CD4-positive, alpha-beta T cell (primary cell): ENCODE data around the gene BRD1. TPM values are rescaled to one million over a fixed set of nuclear protein-coding genes. Genes with fewer than 3 reads are reported as not detected.

ENCODE experiments used
- ATAC-seq: fragments of 200-7000 bp; cut with Tn5 transposase; one replicate; pipeline ENCODE4 v1.10.0; 2022; ENCODE audit warnings: mild to moderate bottlenecking; ENCODE audit not compliant: poor library complexity
- CTCF ChIA-PET: fragments of 350-600 bp; sonication (Branson Sonifier 250); formaldehyde crosslinking; loops from one replicate; lab custom pipeline; 2021; ENCODE audit warnings: antibody characterized with exemption, inconsistent platforms; lab: Charles Lee
- POLR2A ChIA-PET: fragments of 350-600 bp; sonication (Branson Sonifier 250); formaldehyde crosslinking; loops from one replicate; lab custom pipeline; 2021; ENCODE audit warnings: antibody characterized with exemption, inconsistent platforms; lab: Charles Lee
- DNase-seq, 14 experiments: peaks; one replicate each; pipeline ENCODE4 v3.0.0-alpha.2; 2013 to 2020; ENCODE audit warnings: mixed read lengths in 2 of 14
- H3K27ac ChIP-seq, 2 donors: one replicate each; pipeline versions ENCODE4 v1.5.1 to v1.7.0; 2013; ENCODE audit warnings: low read length in 2 of 2, low read depth in 1 of 2, mild to moderate bottlenecking in 1 of 2
- H3K27me3 ChIP-seq, 2 experiments: 1 replicate in 1 of 2; 2 replicates in 1 of 2; pipeline versions ENCODE4 v1.6.1 to v1.7.0; 2013; ENCODE audit warnings: low read length in 2 of 2, control low read depth in 1 of 2, mild to moderate bottlenecking in 1 of 2, moderate library complexity in 1 of 2; ENCODE audit not compliant: insufficient read depth in 2 of 2, control insufficient read depth in 1 of 2
- H3K36me3 ChIP-seq: one replicate; pipeline ENCODE4 v1.6.1; 2013; ENCODE audit warnings: low read length, control low read depth; ENCODE audit not compliant: insufficient read depth
- H3K4me1 ChIP-seq: one replicate; pipeline ENCODE4 v1.6.1; 2013; ENCODE audit warnings: low read length, control low read depth; ENCODE audit not compliant: insufficient read depth
- H3K4me3 ChIP-seq: one replicate; pipeline ENCODE4 v1.5.1; 2013; ENCODE audit warnings: mild to moderate bottlenecking, low read length, moderate library complexity
- H3K9me3 ChIP-seq, 2 experiments: 1 replicate in 1 of 2; 2 replicates in 1 of 2; pipeline versions ENCODE4 v1.6.1 to v1.7.0; 2013; ENCODE audit warnings: low read length in 2 of 2, mild to moderate bottlenecking in 2 of 2, control low read depth in 1 of 2, moderate library complexity in 1 of 2; ENCODE audit not compliant: control insufficient read depth in 1 of 2, insufficient read depth in 1 of 2
- H3K27ac Mint-ChIP-seq: one replicate; pipeline ENCODE4 v1.8.0; 2020; ENCODE audit warnings: mixed read lengths
- H3K27me3 Mint-ChIP-seq: one replicate; pipeline ENCODE4 v1.8.0; 2021; ENCODE audit warnings: mixed read lengths
- H3K36me3 Mint-ChIP-seq: one replicate; pipeline ENCODE4 v1.8.0; 2021; ENCODE audit warnings: low read depth, mixed read lengths
- H3K4me1 Mint-ChIP-seq: one replicate; pipeline ENCODE4 v1.8.0; 2021; ENCODE audit warnings: low read depth, mixed read lengths
- H3K4me3 Mint-ChIP-seq: one replicate; pipeline ENCODE4 v1.8.0; 2020; ENCODE audit warnings: mild to moderate bottlenecking, mixed read lengths
- H3K9me3 Mint-ChIP-seq: one replicate; pipeline ENCODE4 v1.8.0; 2020; ENCODE audit warnings: mixed read lengths
- CTCF ChIP-seq: fragments of 200-600 bp; IDR thresholded peaks from one replicate; pipeline ENCODE4 v1.8.0; 2022; ENCODE audit warnings: antibody characterized with exemption, mild to moderate bottlenecking
- intact Hi-C, 2 experiments: fragments of 100-400 bp; cut with DNase I in 1 of 2; cut with micrococcal nuclease in 1 of 2; formaldehyde crosslinking; loops; one replicate each; pipeline versions ENCODE4 v1.15.1 to v1.9.0; 2023 to 2025; cut with DNase I, micrococcal nuclease
- total RNA-seq, 174 experiments: library from RNA in 2 of 174; stranded (reverse) in 2 of 174; gene quantifications; one replicate each; pipeline ENCODE4 v1.2.3 and lab custom pipeline; 2021 to 2026

Gene BRD1
- total RNA-seq, 2 experiments from 2014 or later, result 129 to 130 TPM

- Mint-ChIP-seq H3K4me1 (peaks cover 4% of the 10 kb centered on the region), H3K27me3 (no peaks in the 10 kb centered on the region), H3K4me3 (no peak overlapping the region), H3K9me3 (no peaks in the 10 kb centered on the region), H3K36me3 (no peaks in the 10 kb centered on the region), H3K27ac (no peak overlapping the region)
- TF ChIP-seq CTCF, result no peak
- no peaks in the 10 kb centered on the region for H3K27me3 ChIP-seq
- no peaks in the 10 kb centered on the region for H3K9me3 ChIP-seq
- peaks cover 20% of the 10 kb centered on the region for H3K4me1 ChIP-seq
- no peak for ATAC-seq
- ChIA-PET CTCF (no interaction called here), POLR2A (no interaction called here)
- intact Hi-C loops, result no loop called here
- DNase-seq, result no peak
- H3K4me3 ChIP-seq, result no peak overlapping the region
- no peak overlapping the region for H3K27ac ChIP-seq
- H3K36me3 ChIP-seq, result no peaks in the 10 kb centered on the region
Observed at GRCh38 chr22:49845241-49845640, 17.6 kb upstream of the BRD1 start.

DNA sequence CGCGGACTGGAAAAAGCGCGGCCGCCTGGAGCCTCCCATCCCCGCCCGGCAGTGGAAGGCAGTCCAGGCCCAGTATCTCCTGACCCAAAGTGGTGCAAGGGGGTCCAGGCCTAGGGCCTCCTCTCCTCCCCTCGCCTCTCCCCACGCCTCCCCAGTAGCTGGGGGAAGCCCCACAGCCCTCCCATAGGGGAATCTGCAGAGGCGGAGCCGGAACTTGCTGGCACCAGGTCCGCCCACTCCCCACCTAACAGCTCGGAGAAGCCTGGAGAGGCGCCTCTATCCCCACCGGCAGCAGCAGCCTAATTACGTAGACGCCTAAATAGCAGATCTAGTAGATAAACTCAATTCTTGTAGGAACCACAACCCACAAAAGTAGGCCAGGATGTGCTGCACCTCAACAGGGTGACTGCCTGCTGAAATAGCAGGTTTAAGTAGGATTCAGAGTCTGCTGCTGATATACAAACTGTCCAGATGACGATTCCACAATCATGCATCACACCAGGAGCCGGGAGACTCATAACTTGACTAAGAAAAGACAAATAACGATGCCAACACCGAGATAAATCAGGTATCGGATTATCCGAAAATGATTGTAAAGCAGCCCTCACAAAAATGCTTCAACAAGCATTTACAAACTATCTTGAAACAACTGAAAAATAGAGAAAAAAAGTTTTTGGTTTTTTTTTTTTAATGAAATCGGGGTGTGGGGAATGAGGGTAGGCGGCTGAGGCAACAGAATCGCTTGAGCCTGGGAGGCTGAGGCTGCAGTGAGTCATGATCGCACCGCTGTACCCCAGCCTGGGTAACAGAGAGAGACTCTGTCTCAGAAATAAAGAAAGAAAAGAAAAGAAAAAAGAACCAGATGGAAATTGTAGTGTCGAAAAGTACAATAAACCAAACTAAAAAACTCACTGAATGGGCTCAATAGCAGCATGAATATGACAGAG lies 11.4 kb upstream of the BRD1 start:
- peaks cover 20% of the 10 kb centered on the region for H3K4me1 Mint-ChIP-seq
- no peaks in the 10 kb centered on the region for H3K9me3 Mint-ChIP-seq

More for the DNA sequence above, 11.4 kb upstream of the BRD1 start:
- H3K27ac Mint-ChIP-seq, result peak overlapping the region; percentile 93
- POLR2A ChIA-PET, result interaction anchor here (0.7 to 1.7 kb wide), 14 partner anchors 9 to 352 kb away, joined by 3 to 24 read pairs (median 5); partner anchors contain the start of genes BRD1 and ZBED4
- DNase-seq (peak; percentile 75 to 98 (median 84)), ATAC-seq (peak; percentile 92)
- H3K9me3 ChIP-seq, result no peaks in the 10 kb centered on the region
- TF ChIP-seq CTCF, result no peak
- peaks cover 30% of the 10 kb centered on the region for H3K4me1 ChIP-seq
- H3K36me3 Mint-ChIP-seq, result no peaks in the 10 kb centered on the region
- H3K36me3 ChIP-seq, result no peaks in the 10 kb centered on the region
- no peaks in the 10 kb centered on the region for H3K27me3 ChIP-seq
- peak overlapping the region; percentile 72 for H3K4me3 Mint-ChIP-seq
- H3K4me3 ChIP-seq, result peak overlapping the region; percentile 52
- intact Hi-C loops, result loop anchor here (1.0 to 10.0 kb wide), 7 partner anchors 13 to 782 kb away; partner anchors contain the start of genes ZBED4 (in 2 of the 2) and SELENOO (in 1 of the 2)
- no peaks in the 10 kb centered on the region for H3K27me3 Mint-ChIP-seq
- H3K27ac ChIP-seq, result peak overlapping the region; percentile 92 to 94
- CTCF ChIA-PET, result interaction anchor here (1.0 kb wide), 1 partner anchor 86 kb away, joined by 3 read pairs; no protein-coding TSS in a partner anchor
